Measurements from ENCODE around the gene ADAMTS7. TPM values are rescaled to one million over a fixed set of nuclear protein-coding genes. Genes with fewer than 3 reads are reported as not detected.
"Not testable (repeated sequence)": the region's sequence is repeated elsewhere in the genome, so short reads cannot be mapped to it uniquely, and the experiment has no call there.

Gene ADAMTS7
- total RNA-seq, 5 donors from 2014 or later (not counting 1 experiment from before 2014, with no cell fraction given), result 0.79 to 2.3 (median 1.0) TPM; not detected in 2

GRCh38 chr15:78791357-78791756 lies 19.9 kb downstream of the ADAMTS7 start:
- no peak overlapping the region for H3K4me3 ChIP-seq (ENCODE audit: control insufficient read depth in 1 of 2, extremely low read depth in 1 of 2, low read length in 1 of 2)
- no peaks in the 10 kb centered on the region for H3K4me1 Mint-ChIP-seq
- no peaks in the 10 kb centered on the region for H3K36me3 Mint-ChIP-seq
- H3K27ac Mint-ChIP-seq, result no peak overlapping the region
- H3K27me3 ChIP-seq (replicated peaks in 1 of 2; ENCODE audit: control insufficient read depth in 2 of 2, extremely low read depth in 1 of 2, insufficient read depth in 2 of 2, low read length in 1 of 2), result peaks cover 0 to 16% of the 10 kb centered on the region in 2 experiments
- H3K27me3 Mint-ChIP-seq, result no peaks in the 10 kb centered on the region
- H3K4me1 ChIP-seq (ENCODE audit: control insufficient read depth in 1 of 2, extremely low read depth in 1 of 2, insufficient read depth in 2 of 2, low read length in 2 of 2), result no peaks in the 10 kb centered on the region
- no peak for DNase-seq
- 84% methylated on average over 3 of the region's 4 CpGs for WGBS (ENCODE audit: insufficient coverage)
- H3K4me3 Mint-ChIP-seq, result no peak overlapping the region
- ChIA-PET POLR2A (no interaction called here), CTCF (no interaction called here)
- no peak for ATAC-seq (replicated peaks in 1 of 4)
- no peaks in the 10 kb centered on the region for H3K9me3 Mint-ChIP-seq
- no peaks in the 10 kb centered on the region for H3K9me3 ChIP-seq
- no peaks in the 10 kb centered on the region for H3K36me3 ChIP-seq (ENCODE audit: control insufficient read depth in 2 of 2, extremely low read depth in 1 of 2, insufficient read depth in 1 of 2, low read length in 1 of 2)
- H3K27ac ChIP-seq (ENCODE audit: low read length), result no peak overlapping the region

DNA sequence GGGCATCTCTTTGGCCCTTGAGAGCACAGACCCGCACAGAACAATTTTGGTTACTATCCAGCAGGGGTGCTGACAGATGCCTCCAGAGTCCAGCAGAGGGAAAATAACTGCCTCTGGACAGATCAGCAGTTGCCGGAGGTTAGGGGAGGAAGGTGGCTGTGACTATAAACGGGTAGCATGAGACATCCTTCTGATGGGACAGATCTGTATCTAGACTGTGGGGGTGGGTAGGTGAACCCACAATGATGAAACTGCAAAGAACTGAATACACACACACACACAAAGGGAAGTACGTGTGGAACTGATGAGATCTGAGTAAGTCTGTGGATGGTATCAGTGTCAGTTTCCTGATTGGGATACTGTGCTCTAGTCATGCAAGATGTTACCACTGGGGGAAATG lies 21.2 kb downstream of the ADAMTS7 start:
- CTCF ChIA-PET, result no interaction called here
- Histone ChIP-seq H3K27me3 (replicated peaks in 1 of 2; ENCODE audit: control insufficient read depth in 2 of 2, extremely low read depth in 1 of 2, insufficient read depth in 2 of 2, low read length in 1 of 2) (peaks cover 0 to 14% of the 10 kb centered on the region in 2 experiments), H3K4me3 (ENCODE audit: control insufficient read depth in 1 of 2, extremely low read depth in 1 of 2, low read length in 1 of 2) (no peak overlapping the region), H3K27ac (ENCODE audit: low read length) (no peak overlapping the region), H3K4me1 (ENCODE audit: control insufficient read depth in 1 of 2, extremely low read depth in 1 of 2, insufficient read depth in 2 of 2, low read length in 2 of 2) (no peaks in the 10 kb centered on the region), H3K36me3 (ENCODE audit: control insufficient read depth in 2 of 2, extremely low read depth in 1 of 2, insufficient read depth in 1 of 2, low read length in 1 of 2) (no peaks in the 10 kb centered on the region), H3K9me3 (no peaks in the 10 kb centered on the region)
- H3K36me3 Mint-ChIP-seq, result no peaks in the 10 kb centered on the region
- POLR2A ChIA-PET, result no interaction called here
- no CpG with 5 or more reads among the region's 4 CpGs for WGBS (ENCODE audit: insufficient coverage)
- H3K4me3 Mint-ChIP-seq, result no peak overlapping the region
- DNase-seq (no peak), ATAC-seq (replicated peaks in 1 of 4) (no peak)
- no peak overlapping the region for H3K27ac Mint-ChIP-seq
- H3K4me1 Mint-ChIP-seq, result no peaks in the 10 kb centered on the region
- no peaks in the 10 kb centered on the region for H3K27me3 Mint-ChIP-seq
- peaks cover 0 to under 1% (median 0%) of the 10 kb centered on the region in 3 donors for H3K9me3 Mint-ChIP-seq

- DNase-seq (no peak), ATAC-seq (replicated peaks in 1 of 4) (no peak)
- Mint-ChIP-seq H3K4me3 (no peak overlapping the region), H3K4me1 (no peaks in the 10 kb centered on the region), H3K27me3 (peaks cover 0 to 3% of the 10 kb centered on the region in 2 donors), H3K27ac (no peak overlapping the region), H3K9me3 (peaks cover 0 to 4% (median 4%) of the 10 kb centered on the region in 3 donors), H3K36me3 (no peaks in the 10 kb centered on the region)
- H3K4me3 ChIP-seq (ENCODE audit: control insufficient read depth in 1 of 2, extremely low read depth in 1 of 2, low read length in 1 of 2), result no peak overlapping the region
- H3K27ac ChIP-seq (ENCODE audit: low read length), result no peak overlapping the region
- CTCF ChIA-PET, result no interaction called here
- H3K36me3 ChIP-seq (ENCODE audit: control insufficient read depth in 2 of 2, extremely low read depth in 1 of 2, insufficient read depth in 1 of 2, low read length in 1 of 2), result no peaks in the 10 kb centered on the region
- POLR2A ChIA-PET, result no interaction called here
- peaks cover 0 to 14% of the 10 kb centered on the region in 2 experiments for H3K27me3 ChIP-seq (replicated peaks in 1 of 2; ENCODE audit: control insufficient read depth in 2 of 2, extremely low read depth in 1 of 2, insufficient read depth in 2 of 2, low read length in 1 of 2)
- 91% methylated on average over 17 of the region's 17 CpGs for WGBS (ENCODE audit: insufficient coverage)
- no peaks in the 10 kb centered on the region for H3K9me3 ChIP-seq
- no peaks in the 10 kb centered on the region for H3K4me1 ChIP-seq (ENCODE audit: control insufficient read depth in 1 of 2, extremely low read depth in 1 of 2, insufficient read depth in 2 of 2, low read length in 2 of 2)
Observed at GRCh38 chr15:78789615-78790014, 21.6 kb downstream of the ADAMTS7 start.

GRCh38 chr15:78788016-78788660 lies 23.1 kb downstream of the ADAMTS7 start:
- ChIA-PET POLR2A (no interaction called here), CTCF (no interaction called here)
- Histone ChIP-seq H3K27me3 (replicated peaks in 1 of 2; ENCODE audit: control insufficient read depth in 2 of 2, extremely low read depth in 1 of 2, insufficient read depth in 2 of 2, low read length in 1 of 2) (peaks cover 0 to 10% of the 10 kb centered on the region in 2 experiments), H3K27ac (ENCODE audit: low read length) (no peak overlapping the region), H3K4me1 (ENCODE audit: control insufficient read depth in 1 of 2, extremely low read depth in 1 of 2, insufficient read depth in 2 of 2, low read length in 2 of 2) (no peaks in the 10 kb centered on the region), H3K36me3 (ENCODE audit: control insufficient read depth in 2 of 2, extremely low read depth in 1 of 2, insufficient read depth in 1 of 2, low read length in 1 of 2) (no peaks in the 10 kb centered on the region), H3K9me3 (no peaks in the 10 kb centered on the region), H3K4me3 (ENCODE audit: control insufficient read depth in 1 of 2, extremely low read depth in 1 of 2, low read length in 1 of 2) (no peak overlapping the region)
- H3K27me3 Mint-ChIP-seq, result peaks cover 0 to 3% of the 10 kb centered on the region in 2 donors
- DNase-seq (no peak), ATAC-seq (replicated peaks in 1 of 4) (no peak)
- H3K27ac Mint-ChIP-seq, result peak overlapping the region in 1 of 2 donors; percentile 8
- H3K4me1 Mint-ChIP-seq, result no peaks in the 10 kb centered on the region
- no peaks in the 10 kb centered on the region for H3K36me3 Mint-ChIP-seq
- peaks cover 3 to 8% (median 4%) of the 10 kb centered on the region in 3 donors for H3K9me3 Mint-ChIP-seq
- H3K4me3 Mint-ChIP-seq, result no peak overlapping the region
- 95% methylated on average over 13 of the region's 14 CpGs for whole genome bisulfite sequencing (ENCODE audit: insufficient coverage)

GRCh38 chr15:78782402-78782801 lies 28.9 kb downstream of the ADAMTS7 start:
- POLR2A ChIA-PET; DNase-seq; ATAC-seq (replicated peaks in 1 of 4); CTCF ChIA-PET; H3K27ac Mint-ChIP-seq; H3K9me3 ChIP-seq; H3K36me3 Mint-ChIP-seq; H3K4me1 Mint-ChIP-seq; H3K4me3 ChIP-seq (ENCODE audit: control insufficient read depth in 1 of 2, extremely low read depth in 1 of 2, low read length in 1 of 2); H3K4me1 ChIP-seq (ENCODE audit: control insufficient read depth in 1 of 2, extremely low read depth in 1 of 2, insufficient read depth in 2 of 2, low read length in 2 of 2); H3K9me3 Mint-ChIP-seq; H3K4me3 Mint-ChIP-seq; H3K27ac ChIP-seq (ENCODE audit: low read length); H3K36me3 ChIP-seq (ENCODE audit: control insufficient read depth in 2 of 2, extremely low read depth in 1 of 2, insufficient read depth in 1 of 2, low read length in 1 of 2); H3K27me3 Mint-ChIP-seq; H3K27me3 ChIP-seq (replicated peaks in 1 of 2; ENCODE audit: control insufficient read depth in 2 of 2, extremely low read depth in 1 of 2, insufficient read depth in 2 of 2, low read length in 1 of 2): not testable (repeated sequence)
- no CpG with 5 or more reads among the region's 2 CpGs for WGBS (ENCODE audit: insufficient coverage)

DNA sequence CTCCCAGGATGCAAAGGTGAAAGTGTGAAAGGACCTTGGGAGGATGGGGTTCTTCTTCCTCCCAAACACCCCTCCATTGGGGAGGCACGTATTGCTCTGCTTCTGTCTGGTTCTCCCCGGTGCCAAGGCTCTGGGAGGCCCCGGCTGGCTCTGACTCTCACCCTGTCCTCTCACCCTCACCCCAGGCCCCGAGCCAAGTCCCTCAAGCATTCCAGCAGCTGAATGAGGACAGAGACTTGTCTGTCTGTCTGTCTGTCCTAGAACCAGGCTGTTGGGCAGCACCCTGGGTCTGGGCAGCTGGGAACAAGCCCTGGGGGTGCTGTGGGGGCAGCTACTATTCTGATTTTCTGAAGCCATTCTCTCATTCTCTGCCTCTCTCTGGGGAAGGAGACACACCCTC lies 29.9 kb downstream of the ADAMTS7 start:
- ATAC-seq (replicated peaks in 1 of 4); H3K27me3 ChIP-seq (replicated peaks in 1 of 2; ENCODE audit: control insufficient read depth in 2 of 2, extremely low read depth in 1 of 2, insufficient read depth in 2 of 2, low read length in 1 of 2); H3K9me3 ChIP-seq; H3K27ac Mint-ChIP-seq; H3K27me3 Mint-ChIP-seq; H3K4me1 Mint-ChIP-seq; H3K27ac ChIP-seq (ENCODE audit: low read length); CTCF ChIA-PET; H3K4me1 ChIP-seq (ENCODE audit: control insufficient read depth in 1 of 2, extremely low read depth in 1 of 2, insufficient read depth in 2 of 2, low read length in 2 of 2); H3K4me3 Mint-ChIP-seq; H3K36me3 Mint-ChIP-seq; POLR2A ChIA-PET; H3K36me3 ChIP-seq (ENCODE audit: control insufficient read depth in 2 of 2, extremely low read depth in 1 of 2, insufficient read depth in 1 of 2, low read length in 1 of 2); DNase-seq; H3K4me3 ChIP-seq (ENCODE audit: control insufficient read depth in 1 of 2, extremely low read depth in 1 of 2, low read length in 1 of 2); H3K9me3 Mint-ChIP-seq: not testable (repeated sequence)
- WGBS (ENCODE audit: insufficient coverage), result 71% methylated on average over 1 of the region's 4 CpGs

DNA sequence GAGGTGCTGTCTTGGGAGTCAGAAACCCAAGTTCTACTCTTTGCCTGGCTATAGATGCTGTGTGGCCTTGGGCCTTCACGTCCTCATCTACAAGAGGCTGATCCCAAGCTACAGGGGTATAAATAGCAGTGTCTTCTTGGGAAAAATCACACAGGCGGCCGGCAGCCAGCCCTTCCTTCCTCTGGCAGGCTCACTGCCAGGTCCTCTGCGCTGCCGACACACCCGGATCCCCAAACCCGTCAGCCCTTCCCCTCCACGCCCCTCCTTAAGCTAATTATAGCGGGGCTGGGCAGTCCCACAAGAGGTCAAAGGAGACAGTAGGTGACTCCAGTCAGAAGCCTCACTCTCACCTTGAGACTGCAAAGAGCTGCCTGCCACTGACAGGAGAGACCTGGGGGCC lies 31.3 kb downstream of the ADAMTS7 start:
- H3K4me1 ChIP-seq (ENCODE audit: control insufficient read depth in 1 of 2, extremely low read depth in 1 of 2, insufficient read depth in 2 of 2, low read length in 2 of 2); H3K4me3 Mint-ChIP-seq; H3K27me3 Mint-ChIP-seq; H3K27ac Mint-ChIP-seq; H3K4me3 ChIP-seq (ENCODE audit: control insufficient read depth in 1 of 2, extremely low read depth in 1 of 2, low read length in 1 of 2); H3K9me3 Mint-ChIP-seq; H3K36me3 Mint-ChIP-seq; H3K36me3 ChIP-seq (ENCODE audit: control insufficient read depth in 2 of 2, extremely low read depth in 1 of 2, insufficient read depth in 1 of 2, low read length in 1 of 2); H3K4me1 Mint-ChIP-seq; ATAC-seq (replicated peaks in 1 of 4); H3K27me3 ChIP-seq (replicated peaks in 1 of 2; ENCODE audit: control insufficient read depth in 2 of 2, extremely low read depth in 1 of 2, insufficient read depth in 2 of 2, low read length in 1 of 2); H3K27ac ChIP-seq (ENCODE audit: low read length); POLR2A ChIA-PET; CTCF ChIA-PET; H3K9me3 ChIP-seq; DNase-seq: not testable (repeated sequence)
- no CpG with 5 or more reads among the region's 9 CpGs for WGBS (ENCODE audit: insufficient coverage)
